Measurements from ENCODE around the gene MED15.

The MED15 gene

GRCh38 chr22:20550851-20551744 is 43.7 kb downstream of the MED15 start:
- in situ Hi-C loops (cut with MboI; ENCODE audit: low sequenced_read_pairs): no loop called here

- in situ Hi-C loops (cut with MboI; ENCODE audit: low sequenced_read_pairs): no loop called here
Measured at GRCh38 chr22:20551805-20552442, 44.5 kb downstream of the MED15 start.

- in situ Hi-C loops (cut with MboI; ENCODE audit: low sequenced_read_pairs): no loop called here
Measured at GRCh38 chr22:20552443-20553401, 45.3 kb downstream of the MED15 start.

- in situ Hi-C loops (cut with MboI; ENCODE audit: low sequenced_read_pairs): no loop called here
Measured at GRCh38 chr22:20553947-20554741, 46.7 kb downstream of the MED15 start.

- in situ Hi-C loops (cut with MboI; ENCODE audit: low sequenced_read_pairs): no loop called here
Measured at GRCh38 chr22:20554824-20555223, 47.4 kb downstream of the MED15 start.

GRCh38 chr22:20558534-20558933 is 51.1 kb downstream of the MED15 start:
- in situ Hi-C loops (cut with MboI; ENCODE audit: low sequenced_read_pairs): no loop called here

- in situ Hi-C loops (cut with MboI; ENCODE audit: low sequenced_read_pairs): no loop called here
Measured at GRCh38 chr22:20559174-20559760, 51.9 kb downstream of the MED15 start.

GRCh38 chr22:20560716-20561115 is 53.3 kb downstream of the MED15 start:
- in situ Hi-C loops (cut with MboI; ENCODE audit: low sequenced_read_pairs): no loop called here

GRCh38 chr22:20561882-20562281 is 54.5 kb downstream of the MED15 start:
- in situ Hi-C loops (cut with MboI; ENCODE audit: low sequenced_read_pairs): no loop called here

GRCh38 chr22:20562607-20563465 is 55.4 kb downstream of the MED15 start:
- in situ Hi-C loops (cut with MboI; ENCODE audit: low sequenced_read_pairs): no loop called here

- in situ Hi-C loops (cut with MboI; ENCODE audit: low sequenced_read_pairs): no loop called here
Measured at GRCh38 chr22:20563466-20563906, 56.1 kb downstream of the MED15 start.

GRCh38 chr22:20563941-20564371 is 56.5 kb downstream of the MED15 start:
- in situ Hi-C loops (cut with MboI; ENCODE audit: low sequenced_read_pairs): no loop called here

- in situ Hi-C loops (cut with MboI; ENCODE audit: low sequenced_read_pairs): no loop called here
Measured at GRCh38 chr22:20565079-20565734, 57.8 kb downstream of the MED15 start.

- in situ Hi-C loops (cut with MboI; ENCODE audit: low sequenced_read_pairs): no loop called here
Measured at GRCh38 chr22:20565761-20566160, 58.4 kb downstream of the MED15 start.

- in situ Hi-C loops (cut with MboI; ENCODE audit: low sequenced_read_pairs): no loop called here
Measured at GRCh38 chr22:20566420-20567260, 59.2 kb downstream of the MED15 start.

GRCh38 chr22:20567371-20567847 is 60.0 kb downstream of the MED15 start:
- in situ Hi-C loops (cut with MboI; ENCODE audit: low sequenced_read_pairs): no loop called here

- in situ Hi-C loops (cut with MboI; ENCODE audit: low sequenced_read_pairs): no loop called here
Measured at GRCh38 chr22:20567993-20568417, 60.6 kb downstream of the MED15 start.

Data from HL-60/S4 treated with retinoic acid at 250 ng/mL for 4 days and 3 days (cell line).